ENCODE data around the gene CPEB1. TPM values are rescaled to one million over a fixed set of nuclear protein-coding genes. Genes with fewer than 3 reads are reported as not detected.

The CPEB1 gene
- total and polyA plus RNA-seq, 2 experiments from 2014 or later = 4.1 to 9.4 TPM

GRCh38 chr15:82651708-82652107, 4.5 kb upstream of the CPEB1 start (continued):
- TF ChIP-seq ZNF462 (CRISPR knock-in tag; IDR thresholded peaks at IDR 0.05) (no peak), ZNF331 (CRISPR knock-in tag; IDR thresholded peaks at IDR 0.05; ENCODE audit: low read depth) (no peak), ETS1 (IDR thresholded peaks at IDR 0.05) (no peak), JUNB (IDR thresholded peaks at IDR 0.05; ENCODE audit: unreplicated experiment) (no peak), NANOG (IDR thresholded peaks at IDR 0.05; ENCODE audit: borderline replicate concordance) (no peak), EZH2 (IDR thresholded peaks at IDR 0.05; ENCODE audit: low read depth, unreplicated experiment) (no peak), ZNF114 (CRISPR knock-in tag; IDR thresholded peaks at IDR 0.05) (no peak)

- Mint-ChIP-seq H3K27me3 (ENCODE audit: insufficient read depth, low read depth, poor library complexity) (peaks cover 47% of the 10 kb centered on the region), H3K9me3 (peaks cover 3% of the 10 kb centered on the region; the same call in 2 of the 3 replicates), H3K27ac (no peak overlapping the region), H3K4me1 (peaks cover 4% of the 10 kb centered on the region), H3K36me3 (ENCODE audit: low read depth) (no peaks in the 10 kb centered on the region), H3K4me3 (no peak overlapping the region)
- no peak for ATAC-seq
- H3K79me2 ChIP-seq (replicated peaks; ENCODE audit: insufficient read depth) = no peaks in the 10 kb centered on the region
- H3K9me2 ChIP-seq (ENCODE audit: insufficient read depth) = no peaks in the 10 kb centered on the region
- peaks cover 9% of the 10 kb centered on the region; the same call in 1 of the 2 replicates for H3F3A ChIP-seq (replicated peaks; ENCODE audit: low read depth)
- peaks cover 8% of the 10 kb centered on the region; the same call in 1 of the 2 replicates for H3K4me1 ChIP-seq (ENCODE audit: insufficient read depth)
- no peak overlapping the region for H3K4me3 ChIP-seq
- H4K20me1 ChIP-seq (replicated peaks; ENCODE audit: insufficient read depth) = no peaks in the 10 kb centered on the region
- no peaks in the 10 kb centered on the region for H3K36me3 ChIP-seq (ENCODE audit: insufficient read depth)
- no peak overlapping the region for H2AFZ ChIP-seq
- H3K4me2 ChIP-seq = no peak overlapping the region
- H3K27me3 ChIP-seq (ENCODE audit: insufficient read depth) = peaks cover 54% of the 10 kb centered on the region
- no peak overlapping the region for H3K27ac ChIP-seq (ENCODE audit: low read depth)
- no peak for DNase-seq (ENCODE audit: low spot score)
- TF ChIP-seq ZNF114 (CRISPR knock-in tag; IDR thresholded peaks at IDR 0.05) = no peak
- TF ChIP-seq EZH2phosphoT487 (IDR thresholded peaks at IDR 0.05; ENCODE audit: unreplicated experiment) = no peak
- no peak for TF ChIP-seq CTCF (conservative IDR thresholded peaks at IDR 0.05; ENCODE audit: low read depth in 2 of 2)
- no peak for TF ChIP-seq NANOG (IDR thresholded peaks at IDR 0.05; ENCODE audit: borderline replicate concordance)
- no peak for TF ChIP-seq REST (IDR thresholded peaks at IDR 0.05; ENCODE audit: unreplicated experiment)
Observed at GRCh38 chr15:82650046-82650670, 3.0 kb upstream of the CPEB1 start.
